Thoracic aorta (tissue), 2 donors: Measurements from ENCODE around the gene URB1. TPM values are rescaled to one million over a fixed set of nuclear protein-coding genes. Genes with fewer than 3 reads are reported as not detected.

ENCODE experiments used
- ATAC-seq: fragments of 150-250 bp; one replicate; pipeline ENCODE4 v1.8.0; 2017; ENCODE audit warnings: low read depth; ENCODE audit not compliant: insufficient number of reproducible peaks, low FRiP score
- DNase-seq: peaks from one replicate; pipeline ENCODE4 v3.0.0-alpha.2; 2020; ENCODE audit warnings: low spot score
- H3K27ac ChIP-seq, 2 donors: fragments of 200-600 bp; sonication (generic); 1 replicate in 1 of 2; 2 replicates in 1 of 2; pipeline ENCODE4 v1.5.1; 2016; ENCODE audit warnings: mild to moderate bottlenecking in 2 of 2, moderate library complexity in 2 of 2
- H3K27me3 ChIP-seq: fragments of 200-600 bp; sonication (generic); replicated peaks from 2 replicates; pipeline ENCODE4 v1.6.0; 2016; ENCODE audit warnings: mild to moderate bottlenecking; ENCODE audit not compliant: insufficient read depth
- H3K36me3 ChIP-seq: fragments of 200-600 bp; sonication (generic); one replicate; pipeline ENCODE4 v1.5.1; 2016
- H3K4me1 ChIP-seq, 2 donors: fragments of 200-600 bp; sonication (generic); 1 replicate in 1 of 2; 2 replicates in 1 of 2; pipeline versions ENCODE4 v1.5.1 to v1.6.0; 2016; ENCODE audit warnings: low read depth in 2 of 2, mild to moderate bottlenecking in 1 of 2; ENCODE audit not compliant: control insufficient read depth in 1 of 2
- H3K4me3 ChIP-seq: fragments of 200-600 bp; sonication (generic); 2 replicates; pipeline ENCODE4 v1.5.1; 2016; ENCODE audit warnings: mild to moderate bottlenecking
- H3K9me3 ChIP-seq: fragments of 200-600 bp; sonication (generic); 2 replicates; pipeline ENCODE4 v1.5.1; 2016
- CTCF ChIP-seq: fragments of 200-600 bp; sonication (generic); IDR thresholded peaks from one replicate; pipeline ENCODE4 v1.5.1; 2019; ENCODE audit warnings: antibody characterized with exemption
- total RNA-seq, 2 donors: library from RNA; depleted of rRNA; stranded (reverse); fragments of >200 nt; gene quantifications; one replicate each; pipeline versions ENCODE4 v1.1.0 to v1.2.3, GENCODE V29; 2016

The URB1 gene
- total RNA-seq, 2 donors from 2014 or later, result 35.1 to 64.8 TPM

- peak overlapping the region; percentile 97 for H3K4me3 ChIP-seq
- H3K27ac ChIP-seq, result peak overlapping the region; percentile 99 to 100
- peaks cover 29 to 60% of the 10 kb centered on the region in 2 donors for H3K4me1 ChIP-seq
- no peak for ATAC-seq
- no peaks in the 10 kb centered on the region for H3K9me3 ChIP-seq
- H3K36me3 ChIP-seq, result no peaks in the 10 kb centered on the region
- DNase-seq, result no peak
- no peaks in the 10 kb centered on the region for H3K27me3 ChIP-seq
- no peak for TF ChIP-seq CTCF
Observed at GRCh38 chr21:32413697-32414578, 21.1 kb upstream of the URB1 start.

- H3K27ac ChIP-seq, result peak overlapping the region; percentile 99 to 100
- no peak for TF ChIP-seq CTCF
- H3K9me3 ChIP-seq, result no peaks in the 10 kb centered on the region
- H3K27me3 ChIP-seq, result no peaks in the 10 kb centered on the region
- peak overlapping the region; percentile 97 for H3K4me3 ChIP-seq
- DNase-seq, result no peak
- no peak for ATAC-seq
- no peaks in the 10 kb centered on the region for H3K36me3 ChIP-seq
- peaks cover 26 to 52% of the 10 kb centered on the region in 2 donors for H3K4me1 ChIP-seq
Observed at GRCh38 chr21:32413015-32413504, 20.2 kb upstream of the URB1 start.

- Histone ChIP-seq H3K9me3 (no peaks in the 10 kb centered on the region), H3K36me3 (no peaks in the 10 kb centered on the region), H3K27ac (peak within 1 kb of the TSS; percentile 99 to 100), H3K27me3 (no peaks in the 10 kb centered on the region), H3K4me3 (peak within 1 kb of the TSS; percentile 97), H3K4me1 (peaks cover 21 to 45% of the 10 kb centered on the region in 2 donors)
- no peak for TF ChIP-seq CTCF
- ATAC-seq (peak; percentile 53), DNase-seq (no peak)
Observed at GRCh38 chr21:32412162-32413014, 19.6 kb upstream of the URB1 start, which contains the start of gene EVA1C. EVA1C (plus strand) TSS chr21:32412706; CDS start chr21:32412854, 148 bp downstream.

GRCh38 chr21:32411350-32412161 lies 18.7 kb upstream of the URB1 start:
- no peaks in the 10 kb centered on the region for H3K9me3 ChIP-seq
- peaks cover 18 to 37% of the 10 kb centered on the region in 2 donors for H3K4me1 ChIP-seq
- H3K27me3 ChIP-seq, result no peaks in the 10 kb centered on the region
- peak; percentile 70 for DNase-seq
- H3K4me3 ChIP-seq, result peak overlapping the region; percentile 97
- TF ChIP-seq CTCF, result no peak
- H3K36me3 ChIP-seq, result no peaks in the 10 kb centered on the region
- H3K27ac ChIP-seq, result peak overlapping the region; percentile 99 to 100
- peak; percentile 84 for ATAC-seq
